WTC11 (cell line): Measurements from ENCODE around the gene IL1RAPL1. TPM values are rescaled to one million over a fixed set of nuclear protein-coding genes. Genes with fewer than 3 reads are reported as not detected.

Experiments
- ATF2 ChIP-seq: sonication (generic); formaldehyde crosslinking; IDR thresholded peaks from 2 replicates; pipeline ENCODE4 v1.8.1; 2022; ENCODE audit warnings: low read depth, missing genetic modification reagents, borderline replicate concordance
- CREB1 ChIP-seq: sonication (generic); formaldehyde crosslinking; IDR thresholded peaks from 2 replicates; pipeline ENCODE4 v1.8.0; 2023; ENCODE audit warnings: mild to moderate bottlenecking, missing genetic modification reagents
- EMX1 ChIP-seq: fragments of 250-450 bp; sonication (Bioruptor Pico); IDR thresholded peaks from 2 replicates; pipeline ENCODE4 v1.8.0; 2021; ENCODE audit warnings: mild to moderate bottlenecking
- ETV6 ChIP-seq: sonication (generic); formaldehyde crosslinking; IDR thresholded peaks from 2 replicates; pipeline ENCODE4 v1.8.1; 2022; ENCODE audit warnings: mild to moderate bottlenecking, missing genetic modification reagents
- FOXJ3 ChIP-seq: sonication (generic); formaldehyde crosslinking; IDR thresholded peaks from 2 replicates; pipeline ENCODE4 v1.9.0; 2021; ENCODE audit warnings: missing genetic modification reagents, mild to moderate bottlenecking, borderline replicate concordance
- FOXP4 ChIP-seq: sonication (generic); formaldehyde crosslinking; IDR thresholded peaks from 2 replicates; pipeline ENCODE4 v1.8.0; 2022; ENCODE audit warnings: mild to moderate bottlenecking, missing genetic modification reagents
- GABPB1 ChIP-seq: sonication (generic); formaldehyde crosslinking; IDR thresholded peaks from 2 replicates; pipeline ENCODE4 v1.8.1; 2023; ENCODE audit warnings: mild to moderate bottlenecking, missing genetic modification reagents
- MYBL2 ChIP-seq: sonication (generic); formaldehyde crosslinking; IDR thresholded peaks from 2 replicates; pipeline ENCODE4 v1.8.1; 2023; ENCODE audit warnings: mild to moderate bottlenecking, moderate library complexity, missing genetic modification reagents
- RELA ChIP-seq: sonication (generic); formaldehyde crosslinking; IDR thresholded peaks from 2 replicates; pipeline ENCODE4 v1.8.1; 2022; ENCODE audit warnings: missing genetic modification reagents, mild to moderate bottlenecking, borderline replicate concordance
- SOX15 ChIP-seq: fragments of 250-450 bp; sonication (Bioruptor Pico); IDR thresholded peaks from 2 replicates; pipeline ENCODE4 v1.9.0; 2021; ENCODE audit warnings: mild to moderate bottlenecking
- TCF7 ChIP-seq: sonication (generic); formaldehyde crosslinking; IDR thresholded peaks from 2 replicates; pipeline ENCODE4 v1.8.0; 2022; ENCODE audit warnings: mild to moderate bottlenecking, low read depth, missing genetic modification reagents, moderate library complexity
- TEAD1 ChIP-seq: sonication (generic); formaldehyde crosslinking; IDR thresholded peaks from 2 replicates; pipeline ENCODE4 v1.8.0; 2022; ENCODE audit warnings: mild to moderate bottlenecking, missing genetic modification reagents
- ZNF138 ChIP-seq: sonication (generic); formaldehyde crosslinking; conservative IDR thresholded peaks from 2 replicates; pipeline ENCODE4 v1.8.1; 2022; ENCODE audit warnings: mild to moderate bottlenecking, moderate library complexity, missing genetic modification reagents
- ZNF532 ChIP-seq: fragments of 250-450 bp; sonication (Bioruptor Pico); IDR thresholded peaks from 2 replicates; pipeline ENCODE4 v1.9.0; 2021; ENCODE audit warnings: mild to moderate bottlenecking, borderline replicate concordance
- total RNA-seq: library from RNA; stranded (reverse); gene quantifications from 3 replicates; pipeline ENCODE4 v1.2.3, GENCODE V29; 2021
- TF ChIP-seq, protein P1 (sequence below): sonication (generic); formaldehyde crosslinking; IDR thresholded peaks from 2 replicates; pipeline ENCODE4 v1.8.1; 2023; ENCODE audit warnings: mild to moderate bottlenecking, missing genetic modification reagents, borderline replicate concordance
- TF ChIP-seq, protein P2 (sequence below): sonication (generic); formaldehyde crosslinking; IDR thresholded peaks from 2 replicates; pipeline ENCODE4 v1.8.1; 2023; ENCODE audit warnings: mild to moderate bottlenecking, missing genetic modification reagents
- TF ChIP-seq, protein P3 (sequence below): sonication (generic); formaldehyde crosslinking; IDR thresholded peaks from 2 replicates; pipeline ENCODE4 v1.8.1; 2022; ENCODE audit warnings: mild to moderate bottlenecking, moderate library complexity, missing genetic modification reagents

The IL1RAPL1 gene
- total RNA-seq, 1 experiment from 2014 or later: 0.13 TPM

- TF ChIP-seq, protein P1, sequence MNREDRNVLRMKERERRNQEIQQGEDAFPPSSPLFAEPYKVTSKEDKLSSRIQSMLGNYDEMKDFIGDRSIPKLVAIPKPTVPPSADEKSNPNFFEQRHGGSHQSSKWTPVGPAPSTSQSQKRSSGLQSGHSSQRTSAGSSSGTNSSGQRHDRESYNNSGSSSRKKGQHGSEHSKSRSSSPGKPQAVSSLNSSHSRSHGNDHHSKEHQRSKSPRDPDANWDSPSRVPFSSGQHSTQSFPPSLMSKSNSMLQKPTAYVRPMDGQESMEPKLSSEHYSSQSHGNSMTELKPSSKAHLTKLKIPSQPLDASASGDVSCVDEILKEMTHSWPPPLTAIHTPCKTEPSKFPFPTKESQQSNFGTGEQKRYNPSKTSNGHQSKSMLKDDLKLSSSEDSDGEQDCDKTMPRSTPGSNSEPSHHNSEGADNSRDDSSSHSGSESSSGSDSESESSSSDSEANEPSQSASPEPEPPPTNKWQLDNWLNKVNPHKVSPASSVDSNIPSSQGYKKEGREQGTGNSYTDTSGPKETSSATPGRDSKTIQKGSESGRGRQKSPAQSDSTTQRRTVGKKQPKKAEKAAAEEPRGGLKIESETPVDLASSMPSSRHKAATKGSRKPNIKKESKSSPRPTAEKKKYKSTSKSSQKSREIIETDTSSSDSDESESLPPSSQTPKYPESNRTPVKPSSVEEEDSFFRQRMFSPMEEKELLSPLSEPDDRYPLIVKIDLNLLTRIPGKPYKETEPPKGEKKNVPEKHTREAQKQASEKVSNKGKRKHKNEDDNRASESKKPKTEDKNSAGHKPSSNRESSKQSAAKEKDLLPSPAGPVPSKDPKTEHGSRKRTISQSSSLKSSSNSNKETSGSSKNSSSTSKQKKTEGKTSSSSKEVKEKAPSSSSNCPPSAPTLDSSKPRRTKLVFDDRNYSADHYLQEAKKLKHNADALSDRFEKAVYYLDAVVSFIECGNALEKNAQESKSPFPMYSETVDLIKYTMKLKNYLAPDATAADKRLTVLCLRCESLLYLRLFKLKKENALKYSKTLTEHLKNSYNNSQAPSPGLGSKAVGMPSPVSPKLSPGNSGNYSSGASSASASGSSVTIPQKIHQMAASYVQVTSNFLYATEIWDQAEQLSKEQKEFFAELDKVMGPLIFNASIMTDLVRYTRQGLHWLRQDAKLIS: no peak
- TF ChIP-seq FOXJ3 (CRISPR knock-in tag) (no peak), EMX1 (no peak), ZNF138 (no peak), MYBL2 (CRISPR knock-in tag) (no peak), FOXP4 (CRISPR knock-in tag) (no peak), TCF7 (CRISPR knock-in tag) (no peak), ATF2 (no peak), GABPB1 (CRISPR knock-in tag) (no peak), ZNF532 (CRISPR knock-in tag) (no peak), SOX15 (CRISPR knock-in tag) (no peak), ETV6 (CRISPR knock-in tag) (no peak), CREB1 (no peak), RELA (CRISPR knock-in tag) (no peak), TEAD1 (CRISPR knock-in tag) (no peak)
- TF ChIP-seq, protein P2, sequence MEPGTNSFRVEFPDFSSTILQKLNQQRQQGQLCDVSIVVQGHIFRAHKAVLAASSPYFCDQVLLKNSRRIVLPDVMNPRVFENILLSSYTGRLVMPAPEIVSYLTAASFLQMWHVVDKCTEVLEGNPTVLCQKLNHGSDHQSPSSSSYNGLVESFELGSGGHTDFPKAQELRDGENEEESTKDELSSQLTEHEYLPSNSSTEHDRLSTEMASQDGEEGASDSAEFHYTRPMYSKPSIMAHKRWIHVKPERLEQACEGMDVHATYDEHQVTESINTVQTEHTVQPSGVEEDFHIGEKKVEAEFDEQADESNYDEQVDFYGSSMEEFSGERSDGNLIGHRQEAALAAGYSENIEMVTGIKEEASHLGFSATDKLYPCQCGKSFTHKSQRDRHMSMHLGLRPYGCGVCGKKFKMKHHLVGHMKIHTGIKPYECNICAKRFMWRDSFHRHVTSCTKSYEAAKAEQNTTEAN (CRISPR knock-in tag): no peak
- TF ChIP-seq, protein P3, sequence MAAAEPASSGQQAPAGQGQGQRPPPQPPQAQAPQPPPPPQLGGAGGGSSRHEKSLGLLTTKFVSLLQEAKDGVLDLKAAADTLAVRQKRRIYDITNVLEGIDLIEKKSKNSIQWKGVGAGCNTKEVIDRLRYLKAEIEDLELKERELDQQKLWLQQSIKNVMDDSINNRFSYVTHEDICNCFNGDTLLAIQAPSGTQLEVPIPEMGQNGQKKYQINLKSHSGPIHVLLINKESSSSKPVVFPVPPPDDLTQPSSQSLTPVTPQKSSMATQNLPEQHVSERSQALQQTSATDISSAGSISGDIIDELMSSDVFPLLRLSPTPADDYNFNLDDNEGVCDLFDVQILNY (CRISPR knock-in tag): no peak
Observed at GRCh38 chrX:29652484-29652883, 1065.2 kb downstream of the IL1RAPL1 start (continued).
